Measurements from ENCODE around the gene RBM25. TPM values are rescaled to one million over a fixed set of nuclear protein-coding genes. Genes with fewer than 3 reads are reported as not detected.

Gene RBM25
- total RNA-seq, 4 donors from 2014 or later = 53.1 to 157 (median 96.4) TPM

DNA sequence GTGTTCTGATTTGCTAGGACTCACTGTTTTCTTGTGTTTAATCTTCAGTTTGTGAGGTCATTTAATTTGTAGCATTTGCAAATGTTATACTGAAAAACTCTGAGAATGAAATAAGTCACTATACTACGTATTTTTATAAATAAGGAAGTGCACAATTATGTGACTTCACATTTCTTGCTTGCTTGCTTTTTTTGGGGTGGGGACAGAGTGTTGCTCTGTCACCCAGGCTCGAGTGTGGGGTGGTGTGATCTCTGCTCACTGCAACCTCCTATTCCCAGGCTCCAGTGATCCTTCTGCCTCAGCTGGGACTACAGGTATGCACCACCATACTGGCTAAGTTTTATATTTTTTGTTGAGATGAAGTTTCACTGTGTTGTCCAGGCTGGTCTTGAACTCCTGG is 32.7 kb downstream of the RBM25 start:
- Histone ChIP-seq H3K4me1 (no peaks in the 10 kb centered on the region), H3K4me3 (no peak overlapping the region), H3K27me3 (no peaks in the 10 kb centered on the region), H3K9me3 (no peaks in the 10 kb centered on the region), H3K36me3 (peaks cover 0 to 54% (median 27%) of the 10 kb centered on the region in 4 donors), H3K27ac (no peak overlapping the region)
- 81 to 91% methylated on average over 2 of the region's 2 CpGs for WGBS, 2 donors (ENCODE audit: low coverage in 1 of 2)
- no peak for DNase-seq
- in situ Hi-C loops (cut with MboI; ENCODE audit: low pct_ligation_motif_present in 1 of 4, low pct_unique_long_range_greater_than_20kb in 1 of 4, low sequenced_read_pairs in 3 of 4) = no loop called here
- TF ChIP-seq POLR2AphosphoS5 (IDR thresholded peaks at IDR 0.05) (no peak), EP300 (IDR thresholded peaks at IDR 0.05; ENCODE audit: low read depth) (no peak), POLR2A (IDR thresholded peaks at IDR 0.05) (no peak)
- TF ChIP-seq, protein P1, sequence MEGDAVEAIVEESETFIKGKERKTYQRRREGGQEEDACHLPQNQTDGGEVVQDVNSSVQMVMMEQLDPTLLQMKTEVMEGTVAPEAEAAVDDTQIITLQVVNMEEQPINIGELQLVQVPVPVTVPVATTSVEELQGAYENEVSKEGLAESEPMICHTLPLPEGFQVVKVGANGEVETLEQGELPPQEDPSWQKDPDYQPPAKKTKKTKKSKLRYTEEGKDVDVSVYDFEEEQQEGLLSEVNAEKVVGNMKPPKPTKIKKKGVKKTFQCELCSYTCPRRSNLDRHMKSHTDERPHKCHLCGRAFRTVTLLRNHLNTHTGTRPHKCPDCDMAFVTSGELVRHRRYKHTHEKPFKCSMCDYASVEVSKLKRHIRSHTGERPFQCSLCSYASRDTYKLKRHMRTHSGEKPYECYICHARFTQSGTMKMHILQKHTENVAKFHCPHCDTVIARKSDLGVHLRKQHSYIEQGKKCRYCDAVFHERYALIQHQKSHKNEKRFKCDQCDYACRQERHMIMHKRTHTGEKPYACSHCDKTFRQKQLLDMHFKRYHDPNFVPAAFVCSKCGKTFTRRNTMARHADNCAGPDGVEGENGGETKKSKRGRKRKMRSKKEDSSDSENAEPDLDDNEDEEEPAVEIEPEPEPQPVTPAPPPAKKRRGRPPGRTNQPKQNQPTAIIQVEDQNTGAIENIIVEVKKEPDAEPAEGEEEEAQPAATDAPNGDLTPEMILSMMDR (IDR thresholded peaks at IDR 0.05) = no peak
- intact Hi-C loops (cut with DNase I; ENCODE audit: low total_unique reads) = no loop called here

DNA sequence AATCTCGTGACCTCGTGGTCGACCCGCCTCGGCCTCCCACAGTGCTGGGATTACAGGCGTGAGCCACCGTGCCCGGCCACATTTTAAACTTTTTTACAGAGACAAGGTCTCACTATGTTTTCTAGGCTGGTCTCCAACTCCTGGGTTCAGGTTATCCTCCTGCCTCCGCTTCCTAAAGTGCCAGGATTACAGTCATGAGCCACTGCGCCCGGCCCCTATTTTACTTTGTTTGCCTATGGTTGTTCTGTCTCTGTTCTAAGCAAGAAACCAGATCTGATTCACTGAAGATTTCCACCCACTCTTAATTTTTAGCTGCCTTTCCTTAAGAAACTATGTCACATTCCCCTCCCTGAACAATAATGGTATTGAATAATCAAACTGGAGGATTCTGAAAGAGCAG is 39.1 kb downstream of the RBM25 start:
- TF ChIP-seq POLR2AphosphoS5 (IDR thresholded peaks at IDR 0.05) (no peak), POLR2A (IDR thresholded peaks at IDR 0.05) (no peak), EP300 (IDR thresholded peaks at IDR 0.05; ENCODE audit: low read depth) (no peak)
- TF ChIP-seq, protein P1 (IDR thresholded peaks at IDR 0.05) = no peak
- WGBS, 2 donors (ENCODE audit: low coverage in 1 of 2) = 95 to 98% methylated on average over 6 to 11 of the region's 11 CpGs
- H3K4me1 ChIP-seq = no peaks in the 10 kb centered on the region
- DNase-seq = no peak
- H3K27ac ChIP-seq = no peak overlapping the region
- in situ Hi-C loops (cut with MboI; ENCODE audit: low pct_ligation_motif_present in 1 of 4, low pct_unique_long_range_greater_than_20kb in 1 of 4, low sequenced_read_pairs in 3 of 4) = no loop called here
- intact Hi-C loops (cut with DNase I; ENCODE audit: low total_unique reads) = no loop called here
- H3K4me3 ChIP-seq = no peak overlapping the region
- no peaks in the 10 kb centered on the region for H3K9me3 ChIP-seq
- no peaks in the 10 kb centered on the region for H3K27me3 ChIP-seq
- peaks cover 0 to 56% (median 25%) of the 10 kb centered on the region in 4 donors for H3K36me3 ChIP-seq

DNA sequence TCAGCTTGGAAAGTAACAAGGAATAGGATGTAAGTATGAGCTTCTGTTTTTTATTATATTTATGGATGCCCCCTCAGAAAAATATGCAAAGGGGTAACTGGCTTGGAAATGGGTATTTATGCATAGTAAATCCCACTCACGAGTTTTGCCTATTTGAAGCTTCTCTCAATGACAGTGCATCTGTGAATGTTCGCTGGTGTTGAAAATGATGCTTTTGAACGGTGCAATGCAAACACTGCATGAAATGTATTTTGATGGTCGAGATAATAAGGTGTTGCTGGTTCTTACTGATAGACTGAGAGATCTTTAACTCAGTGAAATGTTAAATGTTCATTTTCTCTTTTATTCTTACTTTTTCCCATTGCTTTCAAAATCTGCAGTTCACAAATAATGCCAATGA is 42.0 kb downstream of the RBM25 start:
- H3K36me3 ChIP-seq = peaks cover 0 to 76% (median 33%) of the 10 kb centered on the region in 4 donors

DNA sequence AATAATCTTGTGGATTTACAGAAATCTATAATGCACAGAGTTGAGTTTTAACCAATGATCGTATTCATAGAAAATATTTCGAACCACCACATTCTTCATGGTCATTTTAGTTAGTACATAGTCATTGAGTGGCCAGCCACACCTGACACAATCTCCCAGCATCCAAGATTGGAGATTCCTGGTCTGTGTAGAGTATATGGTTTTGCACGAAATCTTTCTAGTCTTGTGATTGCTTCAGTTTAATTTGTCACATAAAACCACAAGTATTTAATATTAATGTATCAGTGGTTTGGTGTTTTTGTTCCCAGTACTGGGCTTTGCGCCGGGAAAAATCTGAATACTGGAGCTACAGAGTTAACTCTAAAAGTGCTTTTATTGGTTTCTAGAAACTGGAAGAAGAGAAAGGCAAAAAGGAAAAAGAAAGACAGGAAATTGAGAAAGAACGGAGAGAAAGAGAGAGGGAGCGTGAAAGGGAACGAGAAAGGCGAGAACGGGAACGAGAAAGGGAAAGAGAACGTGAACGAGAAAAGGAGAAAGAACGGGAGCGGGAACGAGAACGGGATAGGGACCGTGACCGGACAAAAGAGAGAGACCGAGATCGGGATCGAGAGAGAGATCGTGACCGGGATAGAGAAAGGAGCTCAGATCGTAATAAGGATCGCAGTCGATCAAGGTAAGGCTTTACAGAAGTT is 44.6 kb downstream of the RBM25 start:
- TF ChIP-seq POLR2A (IDR thresholded peaks at IDR 0.05) (no peak), EP300 (IDR thresholded peaks at IDR 0.05; ENCODE audit: low read depth) (no peak), POLR2AphosphoS5 (IDR thresholded peaks at IDR 0.05) (no peak)
- TF ChIP-seq, protein P1 (IDR thresholded peaks at IDR 0.05) = no peak
- intact Hi-C loops (cut with DNase I; ENCODE audit: low total_unique reads) (no loop called here), in situ Hi-C loops (cut with MboI; ENCODE audit: low pct_ligation_motif_present in 1 of 4, low pct_unique_long_range_greater_than_20kb in 1 of 4, low sequenced_read_pairs in 3 of 4) (no loop called here)
- Histone ChIP-seq H3K9me3 (no peaks in the 10 kb centered on the region), H3K4me1 (no peaks in the 10 kb centered on the region), H3K27me3 (no peaks in the 10 kb centered on the region), H3K4me3 (no peak overlapping the region), H3K36me3 (peaks cover 0 to 94% (median 42%) of the 10 kb centered on the region in 4 donors), H3K27ac (no peak overlapping the region)
- 96 to 98% methylated on average over 18 to 27 of the region's 27 CpGs for WGBS, 2 donors (ENCODE audit: low coverage in 1 of 2)
- DNase-seq = no peak

More for the DNA sequence above, 42.0 kb downstream of the RBM25 start:
- DNase-seq = no peak
- intact Hi-C loops (cut with DNase I; ENCODE audit: low total_unique reads) (no loop called here), in situ Hi-C loops (cut with MboI; ENCODE audit: low pct_ligation_motif_present in 1 of 4, low pct_unique_long_range_greater_than_20kb in 1 of 4, low sequenced_read_pairs in 3 of 4) (no loop called here)
- no peaks in the 10 kb centered on the region for H3K9me3 ChIP-seq
- H3K4me1 ChIP-seq = no peaks in the 10 kb centered on the region
- H3K27ac ChIP-seq = no peak overlapping the region
- TF ChIP-seq POLR2A (IDR thresholded peaks at IDR 0.05) (no peak), EP300 (IDR thresholded peaks at IDR 0.05; ENCODE audit: low read depth) (no peak), POLR2AphosphoS5 (IDR thresholded peaks at IDR 0.05) (no peak)
- TF ChIP-seq, protein P1 (IDR thresholded peaks at IDR 0.05) = no peak
- WGBS, 2 donors (ENCODE audit: low coverage in 1 of 2) = 94 to 96% methylated on average over 4 of the region's 4 CpGs
- no peaks in the 10 kb centered on the region for H3K27me3 ChIP-seq
- no peak overlapping the region for H3K4me3 ChIP-seq
